Stimulated activated CD8-positive, alpha-beta memory T cell treated with anti-CD3 and anti-CD28 coated beads, Interleukin-12 subunit alpha, Interleukin-12 subunit beta, amount 100 ng/mL, for 24 hours (primary cell): Measurements from ENCODE around the gene ELN.
"Not testable (repeated sequence)": the region's sequence is repeated elsewhere in the genome, so short reads cannot be mapped to it uniquely, and the experiment has no call there.

Experiments used
- DNase-seq: peaks from one replicate; pipeline ENCODE4 v3.0.0-alpha.2; 2020; ENCODE audit errors: extremely low read depth

Gene ELN

DNA sequence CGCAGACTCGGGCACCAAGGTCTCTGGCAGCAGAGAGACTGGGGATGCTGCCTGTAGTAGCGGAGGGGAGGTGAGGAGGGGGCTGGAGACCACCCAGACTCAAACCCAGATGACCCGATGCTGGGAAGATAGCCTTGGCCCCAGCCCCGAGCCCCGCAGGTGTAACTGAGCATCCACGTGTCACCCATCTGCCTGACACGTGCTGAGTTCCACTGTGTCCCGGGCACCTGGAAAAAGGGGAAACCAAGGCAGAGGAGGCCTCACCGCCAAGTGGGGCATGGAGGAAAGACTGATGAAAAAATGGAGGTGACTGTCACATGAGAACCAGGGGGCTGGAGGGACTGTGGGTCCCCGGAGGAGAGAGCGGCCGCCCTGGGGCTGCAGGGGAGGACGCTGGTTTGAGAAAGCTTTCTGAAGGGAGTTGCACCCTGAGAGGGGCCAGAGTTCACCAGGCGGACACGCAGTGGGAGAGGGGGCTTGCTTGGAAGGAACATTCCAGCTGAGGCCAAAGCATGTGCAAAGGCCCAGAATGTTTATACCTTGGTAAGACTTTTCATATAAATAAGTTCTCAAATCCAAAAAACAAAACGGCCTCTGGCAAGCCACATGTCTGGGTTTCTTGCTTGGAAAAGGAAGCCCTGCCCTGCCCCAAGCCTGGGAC is 27.4 kb upstream of the ELN start:
- no peak for DNase-seq

DNA sequence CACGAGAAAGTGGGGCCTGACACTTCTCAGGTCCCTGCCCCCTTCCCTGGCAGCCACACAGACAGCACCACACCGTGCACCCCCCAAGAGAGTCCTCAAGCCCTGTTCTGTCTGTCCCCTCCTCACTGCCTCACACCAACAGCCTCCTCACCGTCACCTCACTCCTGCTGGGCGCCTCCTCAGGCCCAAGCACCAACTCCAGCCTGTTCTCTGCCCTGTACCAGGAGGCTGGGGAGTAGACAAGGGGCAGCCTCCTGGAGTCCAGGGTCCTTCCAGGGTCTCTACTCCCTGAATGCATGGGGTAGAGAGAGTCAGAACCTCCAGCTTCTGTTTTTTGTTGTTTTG is 26.9 kb upstream of the ELN start:
- DNase-seq = no peak

DNA sequence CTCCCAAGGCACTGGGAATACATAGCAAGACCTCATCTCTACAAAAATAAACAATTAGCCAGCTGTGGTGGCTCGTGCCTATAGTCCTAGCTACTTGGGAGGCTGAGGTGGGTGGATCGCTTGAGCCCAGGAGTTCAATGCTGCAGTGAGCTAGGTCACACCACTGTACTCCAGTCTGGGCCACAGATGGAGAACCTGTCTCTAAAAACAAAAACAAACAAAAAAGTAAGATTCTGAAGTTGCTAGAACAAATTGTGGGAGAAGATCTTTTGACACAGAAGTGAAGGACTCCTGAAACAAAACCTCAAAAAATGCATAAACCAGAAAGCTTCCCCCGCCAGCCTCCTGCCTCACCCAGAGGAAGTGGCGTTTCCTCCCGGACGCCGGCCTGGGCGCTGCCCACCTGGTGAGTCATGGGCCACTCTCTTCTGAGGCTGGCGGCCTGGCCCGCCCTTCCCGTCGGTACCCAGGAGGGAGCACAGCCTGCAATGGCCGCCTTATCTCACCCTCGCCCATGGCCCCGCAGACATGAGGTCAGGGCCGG is 25.4 kb upstream of the ELN start:
- no peak for DNase-seq

DNA sequence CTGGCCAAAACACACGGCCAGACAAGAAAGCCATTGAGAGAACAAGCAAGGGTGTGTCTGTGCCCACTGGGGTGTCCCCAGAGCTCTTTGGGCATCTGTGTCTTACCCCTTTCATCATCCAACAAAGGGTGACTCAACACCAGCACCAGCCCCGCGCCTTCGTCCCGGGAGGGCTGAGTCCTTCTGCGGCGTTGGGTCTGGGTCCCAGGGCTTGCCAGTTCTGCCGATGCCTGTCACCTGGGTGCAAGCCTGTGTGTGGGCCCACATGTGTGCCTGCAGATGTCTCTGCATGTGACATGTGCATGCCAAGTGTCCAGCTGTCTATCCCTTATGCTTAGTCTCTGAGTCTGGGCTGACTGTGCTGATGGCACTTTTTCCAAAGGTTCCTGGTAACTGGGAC is 24.4 kb upstream of the ELN start:
- no peak for DNase-seq

DNA sequence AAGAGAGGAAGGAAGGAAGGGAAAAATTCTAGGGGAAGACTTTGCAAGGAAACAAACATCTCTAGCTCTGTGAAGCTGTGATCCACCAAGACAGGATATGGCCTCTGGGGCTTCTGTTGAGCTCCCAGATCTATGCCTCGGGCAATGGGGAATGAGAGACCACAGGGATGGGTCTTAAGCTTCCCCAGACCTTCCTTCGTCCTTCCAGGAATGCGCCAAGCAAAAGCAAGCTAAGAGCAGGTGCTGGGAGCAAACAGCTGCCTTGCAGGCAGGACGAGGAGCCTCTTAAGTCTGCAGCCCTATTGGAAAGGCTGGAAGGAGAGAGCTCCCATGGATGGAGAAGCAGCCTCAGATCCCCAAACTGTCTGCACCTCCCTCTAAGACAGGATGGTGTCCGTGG is 21.9 kb upstream of the ELN start:
- no peak for DNase-seq

DNA sequence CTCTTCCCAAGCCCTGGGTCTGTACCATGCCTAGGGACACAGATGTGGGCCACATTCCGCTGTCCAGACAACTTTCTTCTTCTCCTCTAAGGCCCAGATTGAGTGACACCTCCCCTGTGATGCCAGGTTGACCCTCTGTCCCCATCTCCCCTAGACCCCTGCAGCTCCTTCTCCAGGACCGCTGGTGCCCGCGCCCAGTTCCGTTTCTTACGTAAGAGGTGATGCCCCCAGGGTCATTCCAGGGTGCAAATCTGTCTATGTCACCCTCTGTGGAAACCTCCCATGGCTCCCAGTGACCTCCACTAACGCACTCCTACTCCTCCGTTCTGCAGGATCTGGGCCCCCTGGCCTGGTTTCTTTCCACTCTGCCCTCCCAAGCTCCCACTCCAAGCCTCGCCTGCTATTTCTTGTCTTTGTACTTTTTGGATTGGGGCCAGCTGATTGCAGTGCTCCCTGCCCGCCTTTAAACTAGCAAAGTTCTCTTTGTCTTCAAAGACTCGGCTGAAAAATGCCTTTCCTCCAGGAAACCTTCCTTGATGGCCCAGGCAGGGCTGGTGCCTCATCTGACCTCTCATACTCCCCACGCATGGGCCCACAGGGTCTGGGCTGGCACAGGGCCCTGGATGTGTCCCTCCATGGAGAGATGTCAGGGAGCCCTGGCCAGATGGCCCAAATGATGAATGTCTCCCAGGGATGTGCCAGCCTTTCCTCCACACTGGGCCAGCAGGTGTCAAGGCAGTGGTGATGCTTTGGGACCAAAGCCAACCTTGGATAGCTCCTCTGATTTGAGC is 21.3 kb upstream of the ELN start:
- DNase-seq = no peak

DNA sequence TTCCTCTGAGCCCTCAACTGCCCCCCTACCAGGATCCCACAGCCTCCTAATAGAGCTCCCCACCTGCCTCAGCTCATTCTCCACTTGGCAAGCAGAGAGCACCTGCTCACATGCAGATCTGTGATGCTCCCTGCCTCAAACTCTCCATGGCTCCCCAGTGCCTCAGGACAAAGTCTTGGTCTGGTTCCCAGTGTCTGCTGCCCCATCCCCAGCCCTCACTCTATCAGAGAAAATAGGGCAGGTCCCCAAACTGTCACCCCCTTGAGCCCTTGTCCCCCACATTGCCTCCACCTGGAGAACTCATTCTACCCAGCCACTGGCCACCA is 20.8 kb upstream of the ELN start:
- no peak for DNase-seq

DNA sequence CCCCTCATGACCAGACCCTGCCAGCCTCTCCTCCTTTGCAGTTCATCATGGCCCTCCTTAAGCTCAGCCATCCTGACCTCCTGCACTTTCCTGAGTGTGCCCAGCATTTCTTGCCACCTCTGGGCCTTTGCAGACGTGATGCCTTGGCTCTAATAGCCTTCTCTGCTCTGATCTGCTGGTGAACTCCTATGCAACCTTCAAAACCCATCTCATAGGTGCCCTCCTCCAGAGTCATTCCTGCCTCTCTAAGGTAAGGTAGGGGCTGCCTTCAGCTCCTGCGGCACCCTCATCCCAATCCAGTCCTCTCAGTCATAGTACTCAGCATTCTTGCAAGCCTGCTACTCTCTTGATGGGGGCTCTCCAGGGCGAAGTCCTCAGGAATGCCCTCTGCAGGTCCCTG is 19.3 kb upstream of the ELN start:
- no peak for DNase-seq

DNA sequence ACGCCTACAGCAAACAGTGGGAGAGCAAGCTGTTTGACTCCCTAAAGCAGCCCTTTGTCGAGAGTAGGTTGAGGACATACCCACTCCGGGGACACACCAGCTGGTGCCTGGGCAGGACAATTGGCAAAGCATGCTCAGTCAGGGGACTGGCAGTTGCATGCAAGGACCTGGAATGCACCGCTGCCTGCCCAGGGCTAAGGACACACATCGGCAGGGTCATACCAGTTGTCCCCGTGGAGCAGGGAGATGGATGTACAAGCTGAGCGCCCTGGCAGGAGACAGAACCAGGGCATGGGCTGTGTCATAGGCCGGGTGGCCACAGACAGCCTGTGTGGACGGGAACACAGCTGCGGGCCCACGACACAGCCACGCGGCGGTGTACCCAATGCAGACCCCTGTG is 18.3 kb upstream of the ELN start:
- no peak for DNase-seq

DNA sequence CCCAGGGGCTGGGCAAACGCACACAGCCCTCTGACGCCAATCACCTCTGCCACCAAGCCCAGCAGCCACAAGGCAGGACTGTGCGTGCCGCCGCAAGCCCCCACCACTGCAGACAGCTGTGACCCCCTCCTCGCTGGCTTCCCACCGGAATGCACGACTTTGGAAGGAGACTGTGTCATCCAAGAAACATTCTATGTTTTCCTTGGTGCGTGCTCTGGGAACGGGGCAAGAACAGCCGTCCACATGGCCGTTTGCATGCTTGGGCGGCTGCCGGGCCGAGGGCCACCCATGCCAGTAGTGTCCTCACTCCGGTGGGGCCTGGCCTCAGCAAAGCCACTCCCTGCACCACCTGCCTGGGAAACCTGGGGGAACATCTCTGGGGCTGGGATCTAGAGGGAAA is 17.6 kb upstream of the ELN start:
- DNase-seq = no peak

DNA sequence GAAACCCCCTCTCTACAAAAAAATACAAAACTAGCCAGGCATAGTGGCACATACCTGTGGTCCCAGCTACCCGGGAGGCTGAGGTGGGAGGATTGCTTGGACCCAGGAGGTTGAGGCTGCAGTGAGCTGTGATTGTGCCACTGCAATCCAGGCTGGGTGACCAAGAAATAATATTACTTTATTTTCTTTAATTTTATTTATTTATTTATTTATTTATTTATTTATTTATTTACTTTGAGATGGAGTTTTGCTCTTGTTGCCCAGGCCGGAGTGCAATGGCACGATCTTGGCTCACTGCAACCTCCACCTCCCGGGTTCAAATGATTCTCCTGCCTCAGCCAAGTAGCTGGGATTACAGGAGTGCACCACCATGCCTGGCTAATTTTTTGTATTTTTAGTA is 16.6 kb upstream of the ELN start:
- not testable (repeated sequence) for DNase-seq

DNA sequence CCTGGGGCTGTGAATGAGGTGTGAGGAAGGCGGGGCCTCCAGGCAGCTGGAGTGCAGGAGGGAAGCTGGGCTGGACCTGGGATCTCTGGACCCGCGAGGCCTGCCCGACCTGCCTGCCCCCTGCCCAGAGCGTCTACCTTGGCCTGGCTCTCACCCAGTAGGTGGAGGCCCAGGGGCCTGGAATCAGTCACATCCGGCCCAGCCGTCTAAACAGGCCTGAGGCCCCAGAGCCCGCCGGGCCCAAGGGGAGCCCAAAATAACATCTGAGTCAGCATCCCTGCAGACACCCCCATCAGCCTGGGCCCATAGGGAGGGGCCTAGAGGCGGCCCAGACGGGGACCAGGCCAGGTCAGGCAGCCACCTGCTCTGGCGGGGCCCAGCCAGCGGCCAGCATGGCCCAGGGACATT is 15.1 kb upstream of the ELN start:
- DNase-seq = no peak

DNA sequence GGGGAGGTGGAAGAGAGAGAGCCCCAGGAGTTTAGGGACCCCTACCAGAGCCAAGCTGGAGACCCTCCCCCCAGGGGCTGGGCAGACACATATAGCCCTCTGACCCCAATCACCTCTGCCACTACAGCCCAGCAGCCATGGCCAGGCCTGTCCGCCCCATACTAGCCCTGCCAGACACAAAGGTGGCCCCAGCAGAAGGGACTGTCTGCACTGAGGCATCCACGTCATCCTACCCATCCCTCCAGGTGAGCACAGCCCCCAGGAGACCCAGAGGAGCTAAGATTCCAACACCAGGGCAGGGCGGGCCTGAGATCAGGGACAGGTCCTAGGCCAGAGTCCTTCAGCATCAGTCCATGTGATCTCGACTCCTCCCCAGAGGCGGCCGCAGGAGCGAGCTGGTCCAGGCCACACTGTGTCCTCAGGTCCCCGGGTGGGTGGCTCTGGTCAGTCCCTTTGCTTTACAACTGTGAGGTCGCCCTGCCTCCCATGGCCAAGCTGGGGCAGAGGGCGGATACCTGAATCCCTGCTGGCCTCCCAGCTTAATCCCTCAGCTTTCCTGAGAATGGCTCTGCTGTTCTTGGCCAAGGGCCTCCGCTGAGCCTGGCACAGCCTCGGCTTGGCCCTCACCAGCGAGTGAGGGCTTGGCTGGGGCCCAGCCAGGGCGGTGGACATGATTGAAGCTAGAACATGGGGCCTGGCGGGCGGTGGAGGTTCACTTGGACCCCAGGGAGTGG is 14.3 kb upstream of the ELN start:
- DNase-seq = no peak

DNA sequence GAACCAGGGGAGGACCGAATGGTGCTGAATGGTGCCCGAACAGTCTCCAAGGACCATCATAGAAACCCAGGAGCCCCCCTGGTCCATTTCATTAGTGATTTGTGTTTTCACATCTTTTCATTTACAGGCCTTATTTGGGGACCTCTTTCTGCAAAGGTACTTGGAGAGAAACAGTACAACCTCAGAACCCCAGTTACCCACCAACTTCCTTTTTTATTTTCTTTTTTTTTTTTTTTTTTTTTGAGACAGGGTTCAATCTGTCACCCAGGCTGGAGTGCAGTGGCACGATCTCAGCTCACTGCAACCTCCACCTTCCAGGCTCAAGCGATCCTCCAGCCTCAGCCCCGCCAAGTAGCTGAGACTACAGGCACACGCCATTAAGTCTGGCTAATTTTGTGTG is 13.0 kb upstream of the ELN start:
- DNase-seq = no peak

DNA sequence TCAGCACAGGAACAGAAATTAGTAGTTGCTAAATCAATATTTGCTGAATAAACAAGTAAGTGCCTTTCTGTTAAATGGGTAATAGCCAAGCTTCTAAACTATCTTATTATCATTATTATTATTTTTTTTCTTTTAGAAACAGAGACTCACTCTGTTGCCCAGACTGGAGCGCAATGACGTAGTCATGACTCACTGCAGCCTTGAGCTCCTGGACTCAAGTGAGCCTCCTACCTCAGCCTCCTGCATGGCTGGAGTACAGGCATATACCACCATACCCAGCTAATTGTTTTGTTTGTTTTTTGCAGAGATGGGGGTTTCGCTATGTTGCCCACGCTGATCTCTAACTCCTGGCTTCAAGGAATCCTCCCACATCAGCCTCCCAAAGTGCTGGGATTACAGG is 12.3 kb upstream of the ELN start:
- no peak for DNase-seq

DNA sequence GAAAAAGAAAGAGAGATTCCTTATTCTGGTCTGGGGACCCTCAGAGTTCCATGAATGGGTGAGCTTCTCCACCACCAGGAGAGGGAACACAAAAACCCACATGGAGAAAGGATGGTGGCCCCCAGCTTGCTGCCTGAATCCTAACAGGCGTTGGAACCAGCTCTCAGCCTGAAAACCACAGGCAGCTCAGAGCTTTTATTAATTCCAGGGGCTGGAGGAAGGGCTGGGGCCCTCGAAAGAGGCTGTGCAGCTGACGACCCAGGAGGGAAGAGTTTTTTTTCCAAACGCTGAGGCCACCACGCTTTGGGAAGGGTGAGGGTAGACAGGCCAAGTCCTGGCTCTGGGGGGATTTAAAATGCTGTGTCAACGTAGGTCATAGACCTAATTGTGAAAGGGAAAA is 10.8 kb upstream of the ELN start:
- no peak for DNase-seq

DNA sequence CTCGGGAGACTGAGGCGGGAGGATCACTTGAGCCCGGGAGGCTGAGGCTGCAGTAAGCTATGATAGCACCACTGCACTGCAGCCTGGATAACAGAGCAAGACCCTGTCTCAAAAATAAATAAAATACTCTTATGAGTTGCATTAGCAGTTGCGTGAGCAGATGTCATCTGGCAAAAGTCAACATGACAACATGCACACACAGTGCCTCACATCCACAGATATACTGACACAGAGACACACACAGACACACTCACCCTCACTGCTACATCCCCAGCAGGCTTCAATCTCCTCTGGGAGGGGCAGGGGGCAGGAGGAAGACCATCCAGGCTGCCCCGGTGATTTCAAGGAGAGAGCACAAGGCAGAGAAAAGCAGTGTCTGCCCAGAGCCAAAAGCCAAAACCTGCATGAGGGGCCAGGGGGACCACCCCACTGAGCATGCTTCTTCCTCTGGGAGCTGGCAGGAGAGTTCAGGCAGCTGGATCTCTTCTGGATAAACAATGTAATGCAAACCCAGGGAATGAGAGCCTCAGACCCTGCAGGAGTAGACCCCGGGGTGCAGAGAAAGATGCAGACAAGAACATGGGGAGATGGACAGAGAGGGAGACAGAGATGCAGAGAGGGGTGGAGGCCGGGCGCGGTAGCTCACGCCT is 9.6 kb upstream of the ELN start:
- DNase-seq = no peak

DNA sequence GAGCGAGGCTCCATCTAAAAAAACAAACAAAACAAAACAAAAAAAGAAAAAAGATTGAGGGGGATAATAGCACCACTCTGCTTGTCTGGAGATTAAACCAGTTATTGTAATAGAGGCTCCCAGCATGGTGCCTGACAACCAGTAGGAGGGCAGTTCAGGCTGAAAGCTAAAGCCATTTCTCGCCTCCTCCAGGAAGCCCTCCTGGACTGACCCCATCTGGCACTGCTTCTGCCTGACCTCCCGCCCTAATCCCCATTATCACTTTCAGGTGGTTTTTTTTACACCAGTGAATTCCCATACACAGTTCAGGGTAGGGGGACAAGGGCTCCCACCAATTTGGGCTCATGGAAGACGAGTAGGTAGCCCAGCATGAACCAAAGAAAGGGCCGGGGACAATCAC is 8.8 kb upstream of the ELN start:
- DNase-seq = no peak

DNA sequence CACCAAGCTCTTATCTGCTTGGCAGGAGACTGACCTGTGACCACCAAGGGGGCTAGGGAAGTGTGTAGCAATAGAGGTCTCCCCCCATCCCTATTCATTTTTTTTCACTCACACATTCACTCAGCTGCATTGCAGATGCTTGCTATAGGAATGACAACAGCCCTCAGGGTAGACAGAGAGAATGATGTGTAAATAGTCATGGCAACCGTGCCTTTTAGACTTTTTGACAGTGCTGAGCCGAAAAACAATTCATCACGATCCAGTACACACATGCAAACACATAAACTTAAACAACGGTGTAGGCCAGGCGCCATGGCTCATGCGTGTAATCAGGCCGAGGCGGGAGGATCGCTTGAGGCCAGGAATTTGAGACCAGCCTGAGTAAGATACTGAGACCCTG is 7.6 kb upstream of the ELN start:
- DNase-seq = no peak

DNA sequence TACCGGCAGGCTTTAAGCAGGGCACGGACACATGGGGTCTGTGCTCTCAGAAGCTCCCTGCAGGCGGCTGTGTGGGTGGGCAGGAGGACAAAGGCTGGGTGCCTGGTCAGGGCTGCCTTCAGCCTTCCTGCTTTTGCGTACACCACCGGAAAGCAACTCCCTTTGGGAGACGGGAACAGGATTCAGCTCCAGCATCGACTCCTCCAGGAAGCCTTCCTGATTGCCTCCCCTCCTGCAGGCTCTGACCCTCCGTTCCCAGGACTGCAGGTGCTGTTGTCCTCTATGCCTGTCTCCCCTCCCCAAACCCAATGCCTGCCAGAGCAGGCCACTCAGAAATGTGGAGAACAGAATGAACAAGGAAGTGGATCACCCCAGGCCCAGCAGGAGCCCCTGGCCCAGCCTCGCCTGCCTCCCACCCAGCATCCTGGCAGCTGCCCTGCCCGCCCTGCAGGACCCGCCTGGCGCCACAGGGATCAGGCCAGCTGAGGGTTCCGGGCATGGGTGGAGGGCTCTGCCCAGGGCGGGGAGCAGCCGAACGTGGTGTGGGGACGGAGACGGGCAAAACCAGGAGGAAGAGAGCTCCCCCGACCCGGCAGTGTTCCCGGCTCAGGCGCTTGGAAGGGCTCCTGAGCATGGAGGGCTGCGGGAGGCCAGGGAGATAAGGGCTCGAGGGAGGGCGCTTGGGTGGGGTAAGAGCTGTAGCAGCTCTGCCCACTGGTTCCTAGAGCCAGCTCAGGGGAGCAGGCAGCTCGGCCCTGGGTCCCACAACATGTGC is 6.2 kb upstream of the ELN start:
- DNase-seq = no peak

DNA sequence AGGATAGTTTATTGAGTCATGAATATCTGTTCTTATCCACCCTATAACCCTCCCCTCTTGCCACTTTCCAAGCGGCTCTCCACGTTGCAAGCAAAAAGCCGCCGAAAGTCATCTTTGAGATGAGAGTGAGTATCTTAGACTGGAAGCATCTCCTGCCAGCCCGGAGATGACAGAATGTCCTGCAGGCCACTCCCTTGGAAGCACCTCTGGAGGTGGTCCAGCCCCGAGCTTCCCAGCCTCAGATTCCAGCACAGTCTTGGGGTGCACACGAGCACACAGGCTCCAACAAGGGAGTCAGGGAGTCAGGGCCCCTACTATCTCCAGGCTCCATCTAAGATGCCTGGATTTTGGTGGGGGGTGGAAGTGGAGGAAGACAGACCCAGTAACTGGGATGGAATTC is 5.5 kb upstream of the ELN start:
- DNase-seq = no peak

DNA sequence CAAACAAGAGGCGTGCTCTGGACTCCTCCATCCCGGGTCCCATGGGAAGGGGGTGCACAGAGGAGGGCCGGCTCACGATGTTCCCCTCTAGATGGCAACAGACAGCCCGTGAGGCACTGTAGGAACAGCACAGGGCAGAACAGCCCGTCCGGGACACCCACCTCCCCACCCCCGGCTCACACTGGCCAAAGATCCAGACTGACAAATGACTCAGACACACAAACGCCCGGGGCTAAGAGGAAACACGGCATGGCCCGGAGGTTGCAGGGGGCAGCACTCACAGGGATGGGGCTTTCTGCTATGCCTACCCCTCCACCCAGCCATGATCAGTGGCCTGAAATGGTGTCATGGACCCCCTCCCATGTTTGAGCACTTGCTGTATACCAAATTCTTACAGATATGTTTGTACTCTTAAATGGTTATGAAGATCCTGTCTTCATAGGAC is 4.9 kb upstream of the ELN start:
- no peak for DNase-seq
